Natural killer cell (primary cell): ENCODE results near the gene MACROD2. TPM values are rescaled to one million over a fixed set of nuclear protein-coding genes. Genes with fewer than 3 reads are reported as not detected.

Experiments used
- ATAC-seq, 3 donors: fragments of 150-1000 bp in 2 of 3; fragments of 200-7000 bp in 1 of 3; cut with Tn5 transposase; 1 replicate in 1 of 3; 2 replicates in 2 of 3; pipeline ENCODE4 v1.10.0; 2021; ENCODE audit warnings: mild to moderate bottlenecking in 2 of 3, moderate library complexity in 2 of 3
- DNase-seq, 2 donors: peaks; one replicate each; pipeline versions ENCODE4 v3.0.0 to v3.0.0-alpha.2; 2013 to 2021; ENCODE audit warnings: mixed read lengths in 1 of 2
- H3K27ac ChIP-seq: one replicate; pipeline ENCODE4 v1.5.1; 2013; ENCODE audit warnings: mild to moderate bottlenecking, low read length
- H3K27me3 ChIP-seq: one replicate; pipeline ENCODE4 v1.6.1; 2013; ENCODE audit warnings: low read length; ENCODE audit not compliant: control insufficient read depth, insufficient read depth
- H3K36me3 ChIP-seq: one replicate; pipeline ENCODE4 v1.6.1; 2013; ENCODE audit warnings: low read length; ENCODE audit not compliant: control insufficient read depth, insufficient read depth
- H3K4me1 ChIP-seq: one replicate; pipeline ENCODE4 v1.6.1; 2013; ENCODE audit warnings: low read length; ENCODE audit not compliant: control insufficient read depth, insufficient read depth
- H3K4me3 ChIP-seq: one replicate; pipeline ENCODE4 v1.5.1; 2013; ENCODE audit warnings: low read length
- H3K9me3 ChIP-seq: one replicate; pipeline ENCODE4 v1.6.1; 2013; ENCODE audit warnings: low read length; ENCODE audit not compliant: control insufficient read depth, insufficient read depth
- H3K27ac Mint-ChIP-seq, 2 donors: one replicate each; pipeline ENCODE4 v1.8.0; 2022; ENCODE audit warnings: mild to moderate bottlenecking in 2 of 2, mixed read lengths in 2 of 2, moderate library complexity in 1 of 2
- H3K27me3 Mint-ChIP-seq, 2 donors: one replicate each; pipeline ENCODE4 v1.8.0; 2022; ENCODE audit warnings: low read depth in 2 of 2, mixed read lengths in 2 of 2
- H3K36me3 Mint-ChIP-seq: one replicate; pipeline ENCODE4 v1.8.0; 2022; ENCODE audit warnings: mixed read lengths
- H3K4me1 Mint-ChIP-seq, 2 donors: one replicate each; pipeline ENCODE4 v1.8.0; 2022; ENCODE audit warnings: mixed read lengths in 2 of 2
- H3K4me3 Mint-ChIP-seq: one replicate; pipeline ENCODE4 v1.8.0; 2022; ENCODE audit warnings: mild to moderate bottlenecking, moderate library complexity, mixed read lengths
- H3K9me3 Mint-ChIP-seq, 2 donors: one replicate each; pipeline ENCODE4 v1.8.0; 2022; ENCODE audit warnings: mixed read lengths in 2 of 2
- WGBS: methylation state at CpG from one replicate; pipeline ENCODE4 v1.1.7; 2013; ENCODE audit warnings: missing lambda C conversion rate; ENCODE audit not compliant: insufficient coverage; 5-methylcytosine and 5-hydroxymethylcytosine counted together
- intact Hi-C: fragments of 100-400 bp; cut with micrococcal nuclease; formaldehyde crosslinking; loops from one replicate; pipeline ENCODE4 v1.14.2; 2022
- total RNA-seq, 4 donors: library from RNA; stranded (reverse); fragments of 120-200 nt in 1 of 4; gene quantifications; one replicate each; pipeline versions ENCODE4 v1.2.3 to v1.2.4, GENCODE V29; 2013 to 2022
- TF ChIP-seq, protein P1 (sequence below): fragments of 200-600 bp; IDR thresholded peaks from one replicate; pipeline ENCODE4 v1.8.0; 2022; ENCODE audit warnings: antibody characterized with exemption

The MACROD2 gene
- total RNA-seq, 3 donors from 2014 or later (not counting 1 experiment from before 2014, with no cell fraction given), result 0.19 to 0.88 TPM; not detected in 1

DNA sequence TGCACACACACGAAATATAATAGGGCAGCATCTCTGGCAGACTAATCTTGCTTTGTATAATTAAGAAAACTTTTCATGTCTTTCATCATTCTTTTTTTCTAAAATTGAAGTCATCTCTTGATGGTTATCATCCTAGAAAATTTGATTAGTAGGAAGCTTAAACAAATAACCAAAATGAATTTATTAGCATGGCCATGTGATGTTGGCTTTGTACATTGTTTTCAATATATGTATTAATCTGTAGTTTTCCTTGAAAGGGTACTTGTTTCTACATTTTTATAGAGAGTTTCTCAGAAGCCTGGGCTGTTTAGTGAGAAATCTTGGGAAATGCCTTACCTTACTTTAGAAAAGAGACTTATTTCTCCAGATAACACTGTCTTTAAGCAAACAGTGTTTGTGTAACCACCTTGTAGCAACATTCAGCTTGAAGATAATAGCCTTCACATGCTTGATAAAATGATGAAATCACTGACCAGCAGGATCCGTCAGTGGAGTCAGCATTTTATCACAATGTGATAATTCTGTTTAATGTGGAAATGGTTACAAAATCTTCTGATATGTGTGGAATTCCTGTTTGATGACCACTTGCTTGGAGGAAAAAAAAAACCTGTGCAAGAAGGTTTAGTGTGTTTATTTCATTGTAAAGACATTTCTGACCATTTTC, 147.8 kb downstream of the MACROD2 start:
- Histone ChIP-seq H3K4me1 (no peaks in the 10 kb centered on the region), H3K4me3 (no peak overlapping the region), H3K36me3 (no peaks in the 10 kb centered on the region), H3K27ac (no peak overlapping the region), H3K9me3 (no peaks in the 10 kb centered on the region), H3K27me3 (no peaks in the 10 kb centered on the region)
- H3K27ac Mint-ChIP-seq, result no peak overlapping the region
- H3K9me3 Mint-ChIP-seq, result peaks cover 0 to 2% of the 10 kb centered on the region in 2 donors
- TF ChIP-seq, protein P1, sequence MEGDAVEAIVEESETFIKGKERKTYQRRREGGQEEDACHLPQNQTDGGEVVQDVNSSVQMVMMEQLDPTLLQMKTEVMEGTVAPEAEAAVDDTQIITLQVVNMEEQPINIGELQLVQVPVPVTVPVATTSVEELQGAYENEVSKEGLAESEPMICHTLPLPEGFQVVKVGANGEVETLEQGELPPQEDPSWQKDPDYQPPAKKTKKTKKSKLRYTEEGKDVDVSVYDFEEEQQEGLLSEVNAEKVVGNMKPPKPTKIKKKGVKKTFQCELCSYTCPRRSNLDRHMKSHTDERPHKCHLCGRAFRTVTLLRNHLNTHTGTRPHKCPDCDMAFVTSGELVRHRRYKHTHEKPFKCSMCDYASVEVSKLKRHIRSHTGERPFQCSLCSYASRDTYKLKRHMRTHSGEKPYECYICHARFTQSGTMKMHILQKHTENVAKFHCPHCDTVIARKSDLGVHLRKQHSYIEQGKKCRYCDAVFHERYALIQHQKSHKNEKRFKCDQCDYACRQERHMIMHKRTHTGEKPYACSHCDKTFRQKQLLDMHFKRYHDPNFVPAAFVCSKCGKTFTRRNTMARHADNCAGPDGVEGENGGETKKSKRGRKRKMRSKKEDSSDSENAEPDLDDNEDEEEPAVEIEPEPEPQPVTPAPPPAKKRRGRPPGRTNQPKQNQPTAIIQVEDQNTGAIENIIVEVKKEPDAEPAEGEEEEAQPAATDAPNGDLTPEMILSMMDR, result no peak
- DNase-seq (no peak), ATAC-seq (no peak)
- no peaks in the 10 kb centered on the region for H3K36me3 Mint-ChIP-seq
- no peaks in the 10 kb centered on the region for H3K27me3 Mint-ChIP-seq
- intact Hi-C loops, result no loop called here
- 67% methylated on average over 2 of the region's 2 CpGs for WGBS
- H3K4me1 Mint-ChIP-seq, result no peaks in the 10 kb centered on the region
- H3K4me3 Mint-ChIP-seq, result no peak overlapping the region

DNA sequence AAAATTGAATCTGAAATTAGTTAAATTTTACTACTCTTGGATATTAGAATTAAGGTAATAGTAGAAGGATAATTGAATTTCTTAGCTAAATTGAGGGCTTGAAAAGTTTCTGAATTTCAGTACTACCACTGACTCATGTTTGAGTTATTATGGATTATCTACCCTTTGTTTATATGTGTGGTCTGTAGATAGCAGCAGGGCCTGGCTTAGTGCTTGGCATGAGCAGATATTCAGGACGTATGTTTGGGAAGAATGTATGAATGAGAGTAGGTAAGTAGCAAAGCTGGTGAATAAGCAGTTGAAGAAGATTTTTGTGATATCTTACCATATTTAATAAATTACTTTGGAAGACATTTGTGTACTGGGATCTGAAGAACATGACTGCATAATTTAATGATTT, 152.7 kb downstream of the MACROD2 start:
- Histone ChIP-seq H3K4me1 (no peaks in the 10 kb centered on the region), H3K36me3 (no peaks in the 10 kb centered on the region), H3K27ac (no peak overlapping the region), H3K4me3 (no peak overlapping the region), H3K27me3 (no peaks in the 10 kb centered on the region), H3K9me3 (no peaks in the 10 kb centered on the region)
- Mint-ChIP-seq H3K27me3 (no peaks in the 10 kb centered on the region), H3K4me1 (no peaks in the 10 kb centered on the region), H3K4me3 (no peak overlapping the region), H3K9me3 (peaks cover 2 to 6% of the 10 kb centered on the region in 2 donors), H3K27ac (no peak overlapping the region), H3K36me3 (no peaks in the 10 kb centered on the region)
- TF ChIP-seq, protein P1, result no peak
- DNase-seq, result no peak
- no peak for ATAC-seq
- 63% methylated on average over 1 of the region's 1 CpG for WGBS
- intact Hi-C loops, result no loop called here

DNA sequence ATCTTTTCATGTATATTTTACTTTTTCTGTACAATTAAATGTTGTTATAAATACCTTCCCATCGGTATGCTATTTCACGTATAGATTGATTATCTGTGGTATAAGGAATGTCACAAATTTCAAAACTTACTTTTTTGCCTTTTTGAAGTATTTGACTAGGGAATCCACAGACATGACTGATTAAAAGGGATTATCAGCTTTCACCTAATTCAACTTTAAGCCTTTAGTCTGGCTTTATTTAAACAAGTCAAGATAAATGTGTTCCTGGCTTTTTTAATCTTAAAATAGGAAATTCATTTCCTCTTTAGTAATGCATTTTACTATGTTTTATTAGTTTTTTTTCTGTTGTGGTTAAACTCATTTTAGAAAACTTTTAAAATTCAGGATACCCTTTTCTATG, 160.0 kb downstream of the MACROD2 start:
- Histone ChIP-seq H3K27me3 (no peaks in the 10 kb centered on the region), H3K27ac (no peak overlapping the region), H3K36me3 (no peaks in the 10 kb centered on the region), H3K4me1 (no peaks in the 10 kb centered on the region), H3K9me3 (no peaks in the 10 kb centered on the region), H3K4me3 (no peak overlapping the region)
- peaks cover 8 to 9% of the 10 kb centered on the region in 2 donors for H3K9me3 Mint-ChIP-seq
- WGBS, result no CpG with 5 or more reads among the region's 2 CpGs
- H3K27me3 Mint-ChIP-seq, result no peaks in the 10 kb centered on the region
- no peaks in the 10 kb centered on the region for H3K4me1 Mint-ChIP-seq
- DNase-seq (no peak), ATAC-seq (no peak)
- no peaks in the 10 kb centered on the region for H3K36me3 Mint-ChIP-seq
- TF ChIP-seq, protein P1, result no peak
- H3K27ac Mint-ChIP-seq, result no peak overlapping the region
- H3K4me3 Mint-ChIP-seq, result no peak overlapping the region
- intact Hi-C loops, result no loop called here

DNA sequence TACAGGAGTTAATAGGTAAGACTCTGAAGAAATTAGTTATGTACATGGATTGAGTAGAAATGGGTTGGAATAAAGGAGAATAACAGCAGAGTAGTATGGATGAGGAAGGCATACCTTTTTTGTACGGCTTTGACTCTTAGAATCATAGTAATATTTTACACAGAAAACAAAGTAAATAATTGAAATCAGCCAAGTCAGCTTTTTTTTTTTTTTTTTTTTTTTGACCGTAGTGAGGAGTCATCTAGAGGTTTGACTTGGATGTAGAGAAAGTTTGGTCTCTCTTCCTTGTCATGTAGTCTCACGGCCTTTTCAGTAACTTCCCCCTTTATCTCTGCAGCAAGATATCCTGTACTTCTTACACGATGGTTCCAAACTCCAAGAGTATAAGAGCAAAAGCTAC, 183.2 kb downstream of the MACROD2 start:
- Mint-ChIP-seq H3K27me3 (no peaks in the 10 kb centered on the region), H3K4me3 (no peak overlapping the region), H3K4me1 (no peaks in the 10 kb centered on the region), H3K9me3 (peaks cover 12 to 21% of the 10 kb centered on the region in 2 donors), H3K36me3 (peaks cover 14% of the 10 kb centered on the region), H3K27ac (no peak overlapping the region)
- H3K27me3 ChIP-seq, result no peaks in the 10 kb centered on the region
- TF ChIP-seq, protein P1, result no peak
- DNase-seq (no peak), ATAC-seq (no peak)
- no peaks in the 10 kb centered on the region for H3K36me3 ChIP-seq
- peaks cover 14% of the 10 kb centered on the region for H3K9me3 ChIP-seq
- intact Hi-C loops, result no loop called here
- no peak overlapping the region for H3K27ac ChIP-seq
- no peaks in the 10 kb centered on the region for H3K4me1 ChIP-seq
- 86% methylated on average over 2 of the region's 4 CpGs for WGBS
- H3K4me3 ChIP-seq, result no peak overlapping the region
